ENCODE data around the gene HDAC4. TPM values are rescaled to one million over a fixed set of nuclear protein-coding genes. Genes with fewer than 3 reads are reported as not detected.

The HDAC4 gene
- total and polyA plus RNA-seq, 2 of the 8 experiments (the other 6 are each of a cell fraction or from before 2014, with no cell fraction given): 15.4 to 31.5 TPM

GRCh38 chr2:239290618-239291474 lies 110.0 kb downstream of the HDAC4 start (continued):
- TF ChIP-seq HDAC6 (IDR thresholded peaks at IDR 0.05; ENCODE audit: low read depth, low read length) (no peak), FOSL1 (IDR thresholded peaks at IDR 0.05; ENCODE audit: insufficient read depth, low read depth, low read length) (no peak), RAD21 (IDR thresholded peaks at IDR 0.05 in 1 of 2, conservative IDR thresholded peaks at IDR 0.05 in 1 of 2; ENCODE audit: low read depth in 2 of 2, low read length in 2 of 2) (peak in 1 of 2 experiments; percentile 19; a peak in 1 of 4 replicates), TEAD4 (IDR thresholded peaks at IDR 0.05; ENCODE audit: low read depth, low read length) (no peak)

Measured in H1 (cell line).